Fibroblast of mammary gland (primary cell): ENCODE measurements around the gene SPHKAP.
"Not testable (repeated sequence)": the region's sequence is repeated elsewhere in the genome, so short reads cannot be mapped to it uniquely, and the experiment has no call there.

Source experiments
- DNase-seq: peaks from one replicate; pipeline ENCODE4 v3.0.0-alpha.2; 2010; ENCODE audit warnings: low read depth
- H3K4me3 ChIP-seq: 2 replicates; pipeline ENCODE4 v1.5.1; 2011; ENCODE audit warnings: low read depth, mild to moderate bottlenecking, low read length, moderate library complexity; ENCODE audit not compliant: control insufficient read depth
- CTCF ChIP-seq: conservative IDR thresholded peaks from 2 replicates; pipeline ENCODE4 v1.5.1; 2011; ENCODE audit warnings: low read depth, low read length, inconsistent platforms; ENCODE audit not compliant: control insufficient read depth, insufficient read depth

Gene SPHKAP

GRCh38 chr2:227942965-227943364, 238.5 kb downstream of the SPHKAP start:
- DNase-seq, result peak; percentile 6
- TF ChIP-seq CTCF, result no peak
- H3K4me3 ChIP-seq, result no peak overlapping the region

GRCh38 chr2:227942021-227942420, 239.5 kb downstream of the SPHKAP start:
- TF ChIP-seq CTCF, result no peak
- no peak overlapping the region for H3K4me3 ChIP-seq
- peak; percentile 46 for DNase-seq

- H3K4me3 ChIP-seq, result no peak overlapping the region
- peak; percentile 62 for TF ChIP-seq CTCF
- peak; percentile 54 for DNase-seq
Measured at GRCh38 chr2:227939271-227940027, 242.0 kb downstream of the SPHKAP start.

- DNase-seq, H3K4me3 ChIP-seq: not testable (repeated sequence)
Measured at GRCh38 chr2:227936249-227936648, 245.2 kb downstream of the SPHKAP start.

- TF ChIP-seq CTCF, result no peak
- DNase-seq, result peak; percentile 2
- no peak overlapping the region for H3K4me3 ChIP-seq
Measured at GRCh38 chr2:227933884-227934283, 247.6 kb downstream of the SPHKAP start.

GRCh38 chr2:227932403-227932802, 249.1 kb downstream of the SPHKAP start:
- TF ChIP-seq CTCF, result no peak
- H3K4me3 ChIP-seq, result no peak overlapping the region
- no peak for DNase-seq

- no peak overlapping the region for H3K4me3 ChIP-seq
- no peak for DNase-seq
- no peak for TF ChIP-seq CTCF
Measured at GRCh38 chr2:227932001-227932400, 249.5 kb downstream of the SPHKAP start.
